PC-9 (cell line): ENCODE measurements around the gene SSBP4. TPM values are rescaled to one million over a fixed set of nuclear protein-coding genes. Genes with fewer than 3 reads are reported as not detected.

Experiments
- BruUV-seq: library from RNA; stranded (reverse); fragments of 400-500 nt; replicated peaks from 2 replicates; lab custom pipeline; 2021; lab: Mats Ljungman, UMichigan
- CTCF ChIA-PET: fragments of 300-600 bp; sonication (Branson Sonifier 250); formaldehyde crosslinking; loops from one replicate; lab custom pipeline; 2022; ENCODE audit warnings: antibody characterized with exemption; lab: Charles Lee
- POLR2A ChIA-PET: fragments of 300-600 bp; sonication (Branson Sonifier 250); formaldehyde crosslinking; loops from one replicate; lab custom pipeline; 2022; ENCODE audit warnings: antibody characterized with exemption; ENCODE audit not compliant: unreplicated experiment; lab: Charles Lee
- DNase-seq, 2 experiments: peaks; one replicate each; pipeline versions ENCODE4 v3.0.0 to v3.0.0-alpha.2; 2015 to 2022; ENCODE audit warnings: mixed read lengths in 1 of 2
- H2AFZ ChIP-seq: fragments of 200-600 bp; sonication (generic); 2 replicates; pipeline ENCODE4 v1.8.1; 2017; ENCODE audit warnings: antibody characterized with exemption
- H3F3A ChIP-seq: fragments of 200-600 bp; sonication (generic); 2 replicates; pipeline ENCODE4 v1.8.1; 2017; ENCODE audit warnings: antibody characterized with exemption, mild to moderate bottlenecking, low read depth; ENCODE audit not compliant: insufficient read depth
- H3K27ac ChIP-seq: fragments of 200-600 bp; sonication (generic); 2 replicates; pipeline ENCODE4 v1.6.1; 2016; ENCODE audit warnings: mixed run types
- H3K27me3 ChIP-seq: fragments of 200-600 bp; sonication (generic); 2 replicates; pipeline ENCODE4 v1.6.1; 2016; ENCODE audit warnings: low read depth, mixed run types; ENCODE audit not compliant: insufficient read depth
- H3K36me3 ChIP-seq: fragments of 200-600 bp; sonication (generic); 2 replicates; pipeline ENCODE4 v1.6.1; 2016; ENCODE audit warnings: low read depth, mixed run types
- H3K4me1 ChIP-seq: fragments of 200-600 bp; sonication (generic); replicated peaks from 2 replicates; pipeline ENCODE4 v1.6.1; 2016; ENCODE audit warnings: mixed run types; ENCODE audit not compliant: insufficient read depth
- H3K4me2 ChIP-seq: fragments of 200-600 bp; sonication (generic); 2 replicates; pipeline ENCODE4 v1.6.1; 2017; ENCODE audit warnings: mixed run types
- H3K4me3 ChIP-seq: fragments of 200-600 bp; sonication (generic); 2 replicates; pipeline ENCODE4 v1.6.1; 2016; ENCODE audit warnings: mixed run types
- H3K79me2 ChIP-seq: fragments of 200-600 bp; sonication (generic); 2 replicates; pipeline ENCODE4 v1.6.1; 2017; ENCODE audit warnings: low read depth, mixed run types
- H3K9me2 ChIP-seq: fragments of 200-600 bp; sonication (generic); 2 replicates; pipeline ENCODE4 v1.8.1; 2017; ENCODE audit warnings: mild to moderate bottlenecking; ENCODE audit not compliant: insufficient read depth
- H3K9me3 ChIP-seq: fragments of 200-600 bp; sonication (generic); 2 replicates; pipeline ENCODE4 v1.8.1; 2016; ENCODE audit warnings: low read depth; ENCODE audit not compliant: insufficient read depth
- H4K20me1 ChIP-seq: fragments of 200-600 bp; sonication (generic); 2 replicates; pipeline ENCODE4 v1.8.1; 2017; ENCODE audit not compliant: insufficient read depth
- EZH2 ChIP-seq: fragments of 200-600 bp; sonication (generic); IDR thresholded peaks from 2 replicates; pipeline ENCODE4 v1.8.0; 2017; ENCODE audit warnings: antibody characterized with exemption, low read depth
- intact Hi-C: fragments of 100-400 bp; cut with micrococcal nuclease; formaldehyde crosslinking; loops from one replicate; pipeline ENCODE4 v1.10.0; 2022; ENCODE audit not compliant: unreplicated experiment
- total RNA-seq: library from RNA; stranded (reverse); gene quantifications from 2 replicates; pipeline ENCODE4 v1.2.3, GENCODE V29; 2021
- TF ChIP-seq, protein P1 (sequence below): fragments of 200-600 bp; sonication (generic); conservative IDR thresholded peaks from 2 replicates; pipeline ENCODE4 v1.6.1; 2017; ENCODE audit warnings: mixed run types, antibody characterized with exemption, mild to moderate bottlenecking, moderate library complexity

The SSBP4 gene
- total RNA-seq, 1 experiment from 2014 or later: 56.6 TPM

DNA sequence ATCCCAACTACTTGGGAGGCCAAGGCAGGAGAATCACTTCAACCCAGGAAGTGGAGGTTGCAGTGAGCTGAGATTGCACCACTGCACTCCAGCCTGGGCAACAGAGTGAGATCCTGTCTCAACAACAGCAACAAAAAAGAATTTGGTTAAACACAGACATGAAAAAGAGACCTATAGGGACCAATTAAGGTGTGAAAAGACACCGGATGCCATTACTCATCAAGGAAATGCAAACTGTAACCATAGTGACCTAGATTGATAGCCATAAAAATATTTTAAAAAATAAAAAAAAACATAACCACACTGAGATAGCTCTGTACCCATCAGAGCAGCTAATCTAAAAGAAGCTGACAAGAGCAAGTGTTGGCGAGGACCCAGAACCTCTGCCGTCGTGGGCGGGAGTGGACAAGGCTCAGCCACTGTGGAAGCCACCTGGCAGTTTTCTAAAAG, 55.8 kb downstream of the SSBP4 start:
- Histone ChIP-seq H3F3A (peaks cover 35% of the 10 kb centered on the region), H3K79me2 (peaks cover 60% of the 10 kb centered on the region), H3K4me3 (no peak overlapping the region), H3K9me2 (no peaks in the 10 kb centered on the region), H3K4me1 (peaks cover 18% of the 10 kb centered on the region), H4K20me1 (peaks cover 44% of the 10 kb centered on the region), H3K27ac (no peak overlapping the region), H3K4me2 (no peak overlapping the region), H3K27me3 (no peaks in the 10 kb centered on the region), H2AFZ (no peak overlapping the region), H3K9me3 (no peaks in the 10 kb centered on the region), H3K36me3 (no peaks in the 10 kb centered on the region)
- intact Hi-C loops: loop anchor here (10.0 kb wide), 1 partner anchor 440 kb away; the partner anchor contains the start of genes COPE and DDX49
- ChIA-PET CTCF (no interaction called here), POLR2A (interaction anchor here (0.6 kb wide), 1 partner anchor 45 kb away, joined by 3 read pairs; no protein-coding TSS in a partner anchor)
- no peak for DNase-seq
- no peak for TF ChIP-seq EZH2
- TF ChIP-seq, protein P1, sequence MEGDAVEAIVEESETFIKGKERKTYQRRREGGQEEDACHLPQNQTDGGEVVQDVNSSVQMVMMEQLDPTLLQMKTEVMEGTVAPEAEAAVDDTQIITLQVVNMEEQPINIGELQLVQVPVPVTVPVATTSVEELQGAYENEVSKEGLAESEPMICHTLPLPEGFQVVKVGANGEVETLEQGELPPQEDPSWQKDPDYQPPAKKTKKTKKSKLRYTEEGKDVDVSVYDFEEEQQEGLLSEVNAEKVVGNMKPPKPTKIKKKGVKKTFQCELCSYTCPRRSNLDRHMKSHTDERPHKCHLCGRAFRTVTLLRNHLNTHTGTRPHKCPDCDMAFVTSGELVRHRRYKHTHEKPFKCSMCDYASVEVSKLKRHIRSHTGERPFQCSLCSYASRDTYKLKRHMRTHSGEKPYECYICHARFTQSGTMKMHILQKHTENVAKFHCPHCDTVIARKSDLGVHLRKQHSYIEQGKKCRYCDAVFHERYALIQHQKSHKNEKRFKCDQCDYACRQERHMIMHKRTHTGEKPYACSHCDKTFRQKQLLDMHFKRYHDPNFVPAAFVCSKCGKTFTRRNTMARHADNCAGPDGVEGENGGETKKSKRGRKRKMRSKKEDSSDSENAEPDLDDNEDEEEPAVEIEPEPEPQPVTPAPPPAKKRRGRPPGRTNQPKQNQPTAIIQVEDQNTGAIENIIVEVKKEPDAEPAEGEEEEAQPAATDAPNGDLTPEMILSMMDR: no peak
- no TSS peak for BruUV-seq

DNA sequence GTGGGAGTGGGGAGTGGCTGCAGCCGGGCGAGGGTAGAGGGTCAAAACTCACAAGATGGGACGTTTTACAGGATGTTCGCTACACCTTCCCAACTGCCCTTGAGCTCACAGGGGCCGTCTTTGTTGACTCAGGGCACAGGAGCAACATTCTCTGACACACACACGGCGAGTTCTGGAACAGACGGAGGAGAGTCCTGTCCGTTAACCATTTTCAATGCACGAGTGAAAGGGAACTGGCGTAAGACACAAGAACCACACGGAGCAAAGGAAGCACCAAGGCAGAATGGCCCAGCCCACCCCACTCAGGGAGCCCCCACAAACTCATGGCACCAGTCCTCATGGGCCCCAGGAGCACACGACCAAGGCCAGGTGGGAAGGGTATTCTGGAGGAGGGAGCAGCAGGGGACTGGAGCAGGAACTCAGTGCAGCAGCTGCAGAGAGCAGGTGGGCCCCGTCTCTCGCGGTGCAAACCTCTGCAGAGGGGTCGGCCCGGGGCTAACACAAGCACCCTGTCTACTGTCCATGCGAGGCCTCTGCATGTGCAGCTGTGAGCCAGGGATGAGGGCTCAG, 56.6 kb downstream of the SSBP4 start:
- H3K36me3 ChIP-seq: no peaks in the 10 kb centered on the region
- H3K4me1 ChIP-seq: peaks cover 22% of the 10 kb centered on the region
- intact Hi-C loops: loop anchor here (10.0 kb wide), 1 partner anchor 439 kb away; the partner anchor contains the start of genes COPE and DDX49
- peaks cover 68% of the 10 kb centered on the region for H3K79me2 ChIP-seq
- H2AFZ ChIP-seq: no peak overlapping the region
- POLR2A ChIA-PET: no interaction called here
- BruUV-seq: no TSS peak
- no peak overlapping the region for H3K4me3 ChIP-seq
- peaks cover 33% of the 10 kb centered on the region for H3F3A ChIP-seq
- TF ChIP-seq, protein P1: no peak
- no peak for TF ChIP-seq EZH2
- H3K9me3 ChIP-seq: no peaks in the 10 kb centered on the region
- H3K9me2 ChIP-seq: no peaks in the 10 kb centered on the region
- DNase-seq: no peak
- H3K27ac ChIP-seq: no peak overlapping the region
- CTCF ChIA-PET: no interaction called here
- H3K4me2 ChIP-seq: no peak overlapping the region
- H3K27me3 ChIP-seq: no peaks in the 10 kb centered on the region
- H4K20me1 ChIP-seq: peaks cover 44% of the 10 kb centered on the region

DNA sequence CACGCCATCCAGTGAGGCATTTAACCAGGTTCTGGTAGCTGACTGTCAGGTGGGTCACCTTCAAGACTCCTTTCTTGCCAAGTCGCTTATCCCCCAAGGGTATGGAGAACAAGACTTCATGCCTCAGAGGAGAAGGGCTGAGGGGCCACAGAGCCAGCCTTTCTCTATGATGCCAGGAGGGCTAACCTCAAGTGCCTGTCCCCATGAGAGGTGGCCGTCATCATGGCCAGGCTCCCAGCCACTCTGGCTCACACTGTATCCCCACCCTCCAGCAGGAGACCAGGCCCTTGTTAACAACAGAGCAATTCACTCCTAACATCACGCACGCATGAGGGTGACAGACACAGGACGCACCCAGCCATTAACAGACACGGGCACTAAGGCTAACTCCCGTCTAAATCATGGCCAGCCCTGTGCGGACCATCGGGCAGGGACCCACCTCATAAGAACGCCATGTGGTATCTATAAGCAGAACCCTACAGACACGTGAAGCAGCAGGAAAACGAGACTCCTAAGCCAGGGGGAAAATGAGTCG, 57.4 kb downstream of the SSBP4 start:
- ChIA-PET CTCF (no interaction called here), POLR2A (no interaction called here)
- H3K9me3 ChIP-seq: no peaks in the 10 kb centered on the region
- no peaks in the 10 kb centered on the region for H3K9me2 ChIP-seq
- H3K27me3 ChIP-seq: no peaks in the 10 kb centered on the region
- intact Hi-C loops: loop anchor here (10.0 kb wide), 1 partner anchor 438 kb away; the partner anchor contains the start of genes COPE and DDX49
- H2AFZ ChIP-seq: no peak overlapping the region
- DNase-seq: no peak
- BruUV-seq: no TSS peak
- H4K20me1 ChIP-seq: peaks cover 44% of the 10 kb centered on the region
- peaks cover 76% of the 10 kb centered on the region for H3K79me2 ChIP-seq
- H3K4me2 ChIP-seq: no peak overlapping the region
- H3K4me3 ChIP-seq: no peak overlapping the region
- peaks cover 22% of the 10 kb centered on the region for H3K4me1 ChIP-seq
- no peak overlapping the region for H3K27ac ChIP-seq
- TF ChIP-seq, protein P1: no peak
- TF ChIP-seq EZH2: no peak
- H3K36me3 ChIP-seq: no peaks in the 10 kb centered on the region
- H3F3A ChIP-seq: peaks cover 28% of the 10 kb centered on the region; the same call in 1 of the 2 replicates
